Measurements from ENCODE around the gene PLXND1.

GRCh38 chr3:129554356-129555152 lies 51.9 kb downstream of the PLXND1 start:
- TF ChIP-seq, protein P1, sequence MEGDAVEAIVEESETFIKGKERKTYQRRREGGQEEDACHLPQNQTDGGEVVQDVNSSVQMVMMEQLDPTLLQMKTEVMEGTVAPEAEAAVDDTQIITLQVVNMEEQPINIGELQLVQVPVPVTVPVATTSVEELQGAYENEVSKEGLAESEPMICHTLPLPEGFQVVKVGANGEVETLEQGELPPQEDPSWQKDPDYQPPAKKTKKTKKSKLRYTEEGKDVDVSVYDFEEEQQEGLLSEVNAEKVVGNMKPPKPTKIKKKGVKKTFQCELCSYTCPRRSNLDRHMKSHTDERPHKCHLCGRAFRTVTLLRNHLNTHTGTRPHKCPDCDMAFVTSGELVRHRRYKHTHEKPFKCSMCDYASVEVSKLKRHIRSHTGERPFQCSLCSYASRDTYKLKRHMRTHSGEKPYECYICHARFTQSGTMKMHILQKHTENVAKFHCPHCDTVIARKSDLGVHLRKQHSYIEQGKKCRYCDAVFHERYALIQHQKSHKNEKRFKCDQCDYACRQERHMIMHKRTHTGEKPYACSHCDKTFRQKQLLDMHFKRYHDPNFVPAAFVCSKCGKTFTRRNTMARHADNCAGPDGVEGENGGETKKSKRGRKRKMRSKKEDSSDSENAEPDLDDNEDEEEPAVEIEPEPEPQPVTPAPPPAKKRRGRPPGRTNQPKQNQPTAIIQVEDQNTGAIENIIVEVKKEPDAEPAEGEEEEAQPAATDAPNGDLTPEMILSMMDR (conservative IDR thresholded peaks at IDR 0.05; ENCODE audit: low read length): no peak
- TF ChIP-seq EZH2phosphoT487 (IDR thresholded peaks at IDR 0.05; ENCODE audit: borderline replicate concordance, low read depth, low read length): no peak
